ENCODE results near the gene DGKB. TPM values are rescaled to one million over a fixed set of nuclear protein-coding genes. Genes with fewer than 3 reads are reported as not detected.

DGKB gene
- total RNA-seq, 1 donor from 2014 or later, result 0.32 TPM

- Mint-ChIP-seq H3K4me3 (ENCODE audit: unreplicated experiment) (no peak overlapping the region), H3K27ac (ENCODE audit: unreplicated experiment) (no peak overlapping the region), H3K27me3 (ENCODE audit: unreplicated experiment) (no peaks in the 10 kb centered on the region), H3K4me1 (ENCODE audit: unreplicated experiment) (no peaks in the 10 kb centered on the region), H3K9me3 (ENCODE audit: unreplicated experiment) (peaks cover 4% of the 10 kb centered on the region), H3K36me3 (ENCODE audit: unreplicated experiment) (no peaks in the 10 kb centered on the region)
- no peak for TF ChIP-seq CTCF (IDR thresholded peaks at IDR 0.05)
- DNase-seq (ENCODE audit: extremely low spot score, unreplicated experiment), result no peak
Measured at GRCh38 chr7:14398526-14398925, 504.0 kb downstream of the DGKB start.

- no peaks in the 10 kb centered on the region for H3K36me3 Mint-ChIP-seq (ENCODE audit: unreplicated experiment)
- no peak overlapping the region for H3K4me3 Mint-ChIP-seq (ENCODE audit: unreplicated experiment)
- H3K27ac Mint-ChIP-seq (ENCODE audit: unreplicated experiment), result no peak overlapping the region
- H3K4me1 Mint-ChIP-seq (ENCODE audit: unreplicated experiment), result no peaks in the 10 kb centered on the region
- H3K27me3 Mint-ChIP-seq (ENCODE audit: unreplicated experiment), result no peaks in the 10 kb centered on the region
- DNase-seq (ENCODE audit: extremely low spot score, unreplicated experiment), result no peak
- TF ChIP-seq CTCF (IDR thresholded peaks at IDR 0.05), result no peak
- peaks cover 4% of the 10 kb centered on the region for H3K9me3 Mint-ChIP-seq (ENCODE audit: unreplicated experiment)
Measured at GRCh38 chr7:14395860-14396259, 506.7 kb downstream of the DGKB start.

- H3K27me3 Mint-ChIP-seq (ENCODE audit: unreplicated experiment), result no peaks in the 10 kb centered on the region
- no peaks in the 10 kb centered on the region for H3K36me3 Mint-ChIP-seq (ENCODE audit: unreplicated experiment)
Measured at GRCh38 chr7:14394786-14395185, 507.8 kb downstream of the DGKB start.

GRCh38 chr7:14389595-14389994 is 513.0 kb downstream of the DGKB start:
- Mint-ChIP-seq H3K4me1 (ENCODE audit: unreplicated experiment) (no peaks in the 10 kb centered on the region), H3K36me3 (ENCODE audit: unreplicated experiment) (no peaks in the 10 kb centered on the region), H3K4me3 (ENCODE audit: unreplicated experiment) (no peak overlapping the region), H3K27ac (ENCODE audit: unreplicated experiment) (no peak overlapping the region), H3K27me3 (ENCODE audit: unreplicated experiment) (no peaks in the 10 kb centered on the region), H3K9me3 (ENCODE audit: unreplicated experiment) (peaks cover 2% of the 10 kb centered on the region)
- no peak for TF ChIP-seq CTCF (IDR thresholded peaks at IDR 0.05)
- no peak for DNase-seq (ENCODE audit: extremely low spot score, unreplicated experiment)

More at GRCh38 chr7:14394786-14395185, 507.8 kb downstream of the DGKB start:
- TF ChIP-seq CTCF (IDR thresholded peaks at IDR 0.05), result no peak
- H3K4me3 Mint-ChIP-seq (ENCODE audit: unreplicated experiment), result no peak overlapping the region
- peaks cover 4% of the 10 kb centered on the region for H3K9me3 Mint-ChIP-seq (ENCODE audit: unreplicated experiment)
- H3K4me1 Mint-ChIP-seq (ENCODE audit: unreplicated experiment), result no peaks in the 10 kb centered on the region
- DNase-seq (ENCODE audit: extremely low spot score, unreplicated experiment), result no peak
- H3K27ac Mint-ChIP-seq (ENCODE audit: unreplicated experiment), result no peak overlapping the region

- DNase-seq (ENCODE audit: extremely low spot score, unreplicated experiment), result no peak
- Mint-ChIP-seq H3K27ac (ENCODE audit: unreplicated experiment) (no peak overlapping the region), H3K9me3 (ENCODE audit: unreplicated experiment) (no peaks in the 10 kb centered on the region), H3K27me3 (ENCODE audit: unreplicated experiment) (no peaks in the 10 kb centered on the region), H3K4me3 (ENCODE audit: unreplicated experiment) (no peak overlapping the region), H3K4me1 (ENCODE audit: unreplicated experiment) (no peaks in the 10 kb centered on the region), H3K36me3 (ENCODE audit: unreplicated experiment) (no peaks in the 10 kb centered on the region)
- no peak for TF ChIP-seq CTCF (IDR thresholded peaks at IDR 0.05)
Measured at GRCh38 chr7:14389181-14389591, 513.4 kb downstream of the DGKB start.

All from osteocyte (in vitro differentiated cells).